Measurements from ENCODE around the gene FUBP3.

FUBP3 gene

GRCh38 chr9:130608554-130609134 is 29.3 kb downstream of the FUBP3 start:
- DNase-seq = no peak

- DNase-seq = no peak
Observed at GRCh38 chr9:130609163-130609562, 29.8 kb downstream of the FUBP3 start.

- no peak for DNase-seq
Observed at GRCh38 chr9:130610862-130611707, 31.7 kb downstream of the FUBP3 start.

- DNase-seq = no peak
Observed at GRCh38 chr9:130616451-130616850, 37.1 kb downstream of the FUBP3 start.

- no peak for DNase-seq
Observed at GRCh38 chr9:130623466-130623865, 44.1 kb downstream of the FUBP3 start.

GRCh38 chr9:130624154-130624553 is 44.8 kb downstream of the FUBP3 start:
- no peak for DNase-seq

GRCh38 chr9:130626249-130626996 is 47.0 kb downstream of the FUBP3 start:
- no peak for DNase-seq

- DNase-seq = no peak
Observed at GRCh38 chr9:130627051-130627450, 47.7 kb downstream of the FUBP3 start.

- no peak for DNase-seq
Observed at GRCh38 chr9:130627896-130628792, 48.8 kb downstream of the FUBP3 start.

- DNase-seq = no peak
Observed at GRCh38 chr9:130629443-130630070, 50.2 kb downstream of the FUBP3 start.

GRCh38 chr9:130630071-130630450 is 50.7 kb downstream of the FUBP3 start:
- DNase-seq = no peak

GRCh38 chr9:130630506-130631330 is 51.3 kb downstream of the FUBP3 start:
- DNase-seq = no peak

- DNase-seq = no peak
Observed at GRCh38 chr9:130631331-130632080, 52.1 kb downstream of the FUBP3 start.

- no peak for DNase-seq
Observed at GRCh38 chr9:130632081-130632710, 52.8 kb downstream of the FUBP3 start.

- DNase-seq = no peak
Observed at GRCh38 chr9:130632841-130633240, 53.5 kb downstream of the FUBP3 start.

- no peak for DNase-seq
Observed at GRCh38 chr9:130633336-130634190, 54.2 kb downstream of the FUBP3 start.

- no peak for DNase-seq
Observed at GRCh38 chr9:130634191-130634768, 54.9 kb downstream of the FUBP3 start.

GRCh38 chr9:130634801-130635200 is 55.4 kb downstream of the FUBP3 start:
- no peak for DNase-seq

- DNase-seq = no peak
Observed at GRCh38 chr9:130635306-130635705, 55.9 kb downstream of the FUBP3 start.

Measured in NCI-H345 (cell line).